GM21381 (cell line): ENCODE results near the gene RBM38.
"Not testable (repeated sequence)": the region's sequence is repeated elsewhere in the genome, so short reads cannot be mapped to it uniquely, and the experiment has no call there.

Experiments
- ATAC-seq: cut with Tn5 transposase; IDR thresholded peaks from one replicate; pipeline ENCODE4 v1.9.1; 2021; ENCODE audit warnings: mild to moderate bottlenecking, moderate library complexity; ENCODE audit not compliant: unreplicated experiment

RBM38 gene

DNA sequence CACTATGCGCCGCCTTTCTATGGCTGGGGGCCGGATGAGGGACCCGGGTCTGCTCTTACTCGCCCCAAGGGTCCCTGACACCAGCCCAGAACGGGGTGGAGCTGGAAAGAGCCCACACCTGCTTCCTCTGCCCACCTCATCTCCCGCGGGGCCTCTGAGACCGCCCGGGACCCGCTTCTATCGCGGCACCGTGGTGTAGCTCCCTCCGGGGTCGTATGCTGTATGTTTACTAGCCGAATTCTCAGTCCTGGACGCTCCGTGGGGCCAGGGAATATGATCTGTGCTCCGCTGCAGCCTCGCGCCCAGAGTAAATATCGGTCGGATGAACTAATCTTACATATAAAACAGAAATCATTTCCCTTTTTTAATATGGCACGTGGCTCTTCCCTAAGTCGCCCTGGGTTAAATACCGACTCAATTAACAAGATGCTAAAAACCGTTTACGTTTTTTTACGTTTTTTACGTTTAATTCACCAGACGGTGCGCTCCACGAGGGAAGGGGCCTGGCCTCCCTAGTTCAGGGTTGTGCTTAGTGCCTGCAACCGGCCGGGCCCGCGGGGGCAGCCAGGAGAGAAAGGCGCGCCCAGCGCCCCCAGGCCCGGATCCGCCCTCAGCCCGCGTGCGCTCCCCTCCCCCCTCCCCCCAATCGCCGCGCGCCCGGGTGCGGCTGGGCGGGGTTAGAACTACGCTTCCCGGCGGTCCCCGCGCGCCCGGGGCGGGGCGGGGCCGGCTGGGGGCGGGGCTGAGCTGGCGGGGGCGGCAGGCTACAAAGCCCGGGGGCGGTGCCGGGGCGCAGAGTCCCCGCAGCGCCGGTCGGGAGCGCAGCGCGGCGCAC is at the start of gene RBM38:
TSS of gene RBM38 (plus strand) at position 793 of the 835 bp plus-strand sequence. CDS start 186 bp downstream, outside the sequence.
- peak; percentile 43 for ATAC-seq

GRCh38 chr20:57341663-57342062 is 49.5 kb upstream of the RBM38 start:
- no peak for ATAC-seq

DNA sequence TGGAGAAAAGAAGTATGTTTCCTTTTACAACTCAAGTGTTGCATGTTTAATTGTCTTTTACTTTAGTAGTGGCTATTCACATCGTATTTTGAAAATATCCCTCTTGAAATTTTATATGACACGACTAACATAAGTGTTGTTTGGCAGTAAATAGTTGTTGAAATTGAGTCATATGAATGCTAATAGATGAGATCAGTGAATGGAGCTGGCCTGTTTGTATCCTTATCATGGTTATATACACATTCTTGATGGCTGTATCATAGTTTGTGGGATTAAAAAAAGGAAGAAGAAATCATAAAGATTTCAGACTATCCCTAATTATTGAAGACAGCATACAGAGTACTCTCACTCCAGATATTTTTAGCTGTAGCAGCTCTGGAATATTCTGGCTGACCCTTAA is 48.4 kb upstream of the RBM38 start:
- no peak for ATAC-seq

- no peak for ATAC-seq
Measured at GRCh38 chr20:57346477-57346876, 44.7 kb upstream of the RBM38 start.

DNA sequence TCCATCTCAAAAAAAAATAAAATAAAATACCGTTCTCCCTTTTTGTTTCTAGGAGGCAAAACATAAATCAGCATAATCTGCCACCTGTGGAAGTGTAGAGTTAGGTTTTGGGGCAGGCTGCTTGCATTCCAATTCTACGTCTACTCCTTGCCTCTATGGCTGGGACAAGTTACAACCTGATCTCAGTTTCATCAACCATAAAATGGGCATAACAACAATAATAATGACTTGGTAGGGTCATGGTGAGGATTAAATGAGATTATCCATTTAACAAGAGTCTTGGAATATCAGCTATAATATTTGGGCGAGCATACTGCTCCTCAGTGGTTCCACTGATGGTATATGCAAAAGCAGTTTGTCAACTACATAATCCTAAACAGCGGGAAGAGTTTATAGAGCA is 43.8 kb upstream of the RBM38 start:
- no peak for ATAC-seq

GRCh38 chr20:57348200-57348921 is 42.8 kb upstream of the RBM38 start:
- ATAC-seq: not testable (repeated sequence)

- not testable (repeated sequence) for ATAC-seq
Measured at GRCh38 chr20:57348922-57349574, 42.1 kb upstream of the RBM38 start.

- no peak for ATAC-seq
Measured at GRCh38 chr20:57350081-57350710, 41.0 kb upstream of the RBM38 start.

GRCh38 chr20:57350726-57351041 is 40.5 kb upstream of the RBM38 start:
- not testable (repeated sequence) for ATAC-seq

DNA sequence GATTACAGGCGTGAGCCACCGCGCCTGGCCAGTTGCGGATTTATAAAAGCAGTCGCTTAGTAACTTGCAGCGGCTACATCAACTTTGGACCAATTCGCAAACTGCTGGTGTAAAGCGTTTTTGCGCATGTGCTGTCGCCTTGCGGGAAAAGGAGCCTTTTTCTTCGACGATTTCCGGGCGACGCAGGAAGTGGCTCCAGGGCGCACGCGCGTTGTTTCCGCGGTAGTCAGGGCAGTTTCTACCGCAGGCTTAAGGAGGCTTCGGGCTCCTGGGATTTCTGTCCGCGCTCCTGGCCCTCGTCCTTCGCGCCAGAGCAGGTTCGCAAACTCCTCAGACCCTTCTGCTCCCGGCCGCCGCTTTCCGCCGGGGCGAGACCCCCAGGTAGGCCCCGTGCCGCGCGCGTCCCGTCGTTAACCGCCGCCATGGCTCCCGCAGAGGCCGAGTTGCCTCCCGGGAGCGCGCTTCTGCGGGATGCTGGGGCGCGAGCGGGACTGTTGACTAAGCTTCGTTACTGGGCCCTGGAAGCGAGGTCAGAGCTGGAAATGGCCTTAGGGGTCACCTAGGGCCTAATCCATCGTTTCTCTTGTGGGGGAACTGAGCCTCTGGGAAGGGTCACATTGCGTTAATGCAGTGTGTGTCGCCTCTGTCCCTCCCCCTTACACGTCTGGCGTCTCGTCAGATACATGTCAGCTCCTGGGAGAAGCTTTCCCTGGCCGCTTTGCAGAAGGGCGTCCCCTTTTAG is 40.0 kb upstream of the RBM38 start, which contains the start of gene RAE1:
TSS of gene RAE1 (plus strand) at position 214 of the 742 bp plus-strand sequence. CDS start 2,784 bp downstream, outside the sequence.
- peak; percentile 72 for ATAC-seq

GRCh38 chr20:57352305-57352704 is 38.9 kb upstream of the RBM38 start:
- ATAC-seq: no peak

- ATAC-seq: no peak
Measured at GRCh38 chr20:57353351-57353750, 37.8 kb upstream of the RBM38 start.

GRCh38 chr20:57361517-57361916 is 29.7 kb upstream of the RBM38 start:
- ATAC-seq: no peak

DNA sequence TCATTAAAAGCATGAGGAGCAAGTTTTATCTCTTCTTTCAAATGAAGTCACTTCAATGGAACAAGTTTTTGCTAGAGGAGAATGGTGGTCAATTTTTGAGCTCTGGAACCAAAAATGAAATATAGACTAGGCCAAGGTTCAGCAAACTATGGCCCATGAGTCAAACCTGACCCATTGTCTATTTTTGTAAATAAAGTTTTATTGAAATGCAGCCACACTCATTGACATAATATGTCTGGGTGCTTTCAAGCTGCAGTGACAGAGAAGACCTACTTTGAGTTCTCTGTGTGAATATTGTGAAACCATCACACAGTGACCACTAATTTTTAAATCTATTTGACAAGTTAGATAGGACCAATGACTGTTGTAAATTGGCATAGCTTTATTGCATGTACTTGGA is 26.7 kb upstream of the RBM38 start:
- no peak for ATAC-seq

- ATAC-seq: no peak
Measured at GRCh38 chr20:57369596-57369995, 21.6 kb upstream of the RBM38 start.

GRCh38 chr20:57370316-57370715 is 20.9 kb upstream of the RBM38 start:
- no peak for ATAC-seq

DNA sequence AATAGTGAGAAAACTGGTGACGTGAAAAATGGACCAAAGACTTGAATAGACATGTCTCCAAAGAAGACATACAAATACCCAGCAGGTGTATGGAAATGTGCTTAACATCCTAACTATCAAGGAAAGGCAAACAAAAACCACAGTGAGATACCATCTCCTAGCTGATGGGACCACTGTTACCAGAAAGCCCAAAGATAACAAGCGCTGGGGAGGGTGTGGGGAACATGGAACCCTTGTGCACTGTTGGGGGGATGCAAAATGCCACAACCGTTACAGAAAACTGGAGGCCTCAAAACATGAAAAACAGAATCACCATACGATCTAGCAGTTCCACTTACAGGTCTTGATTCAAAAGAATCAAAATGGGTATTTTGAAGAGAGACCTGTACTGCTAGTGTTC is 19.8 kb upstream of the RBM38 start:
- no peak for ATAC-seq

- ATAC-seq: no peak
Measured at GRCh38 chr20:57372157-57372556, 19.0 kb upstream of the RBM38 start.

- no peak for ATAC-seq
Measured at GRCh38 chr20:57372581-57373350, 18.4 kb upstream of the RBM38 start.
